Ascending aorta (tissue), 2 donors: ENCODE results near the gene ADAMTS16. TPM values are rescaled to one million over a fixed set of nuclear protein-coding genes. Genes with fewer than 3 reads are reported as not detected.

ENCODE experiments used
- DNase-seq, 2 donors: peaks; one replicate each; pipeline ENCODE4 v3.0.0-alpha.2; 2019; ENCODE audit warnings: low spot score in 2 of 2
- H3K27ac ChIP-seq, 2 donors: fragments of 200-600 bp; sonication (generic); one replicate each; pipeline ENCODE4 v1.5.1; 2016 to 2017; ENCODE audit warnings: mild to moderate bottlenecking in 1 of 2
- H3K27me3 ChIP-seq: fragments of 200-600 bp; sonication (generic); one replicate; pipeline ENCODE4 v1.5.1; 2017
- H3K36me3 ChIP-seq, 2 donors: fragments of 200-600 bp; sonication (generic); one replicate each; pipeline ENCODE4 v1.5.1; 2016
- H3K4me1 ChIP-seq, 2 donors: fragments of 200-600 bp; sonication (generic); one replicate each; pipeline ENCODE4 v1.5.1; 2016 to 2017; ENCODE audit warnings: mild to moderate bottlenecking in 1 of 2
- H3K4me3 ChIP-seq, 2 donors: fragments of 200-600 bp; sonication (generic); one replicate each; pipeline ENCODE4 v1.5.1; 2016 to 2017; ENCODE audit warnings: mild to moderate bottlenecking in 1 of 2
- H3K9me3 ChIP-seq, 2 donors: fragments of 200-600 bp; sonication (generic); one replicate each; pipeline ENCODE4 v1.5.1; 2016
- CTCF ChIP-seq, 3 experiments: fragments of 200-600 bp in 2 of 3; fragments of 450-650 bp in 1 of 3; sonication (generic) in 2 of 3; IDR thresholded peaks; one replicate each; pipeline ENCODE4 v1.5.1; 2016 to 2019; ENCODE audit warnings: antibody characterized with exemption in 3 of 3, mild to moderate bottlenecking in 1 of 3, moderate library complexity in 1 of 3
- intact Hi-C: fragments of 100-400 bp; cut with DNase I; formaldehyde crosslinking; loops from one replicate; pipeline ENCODE4 v1.15.1; 2023
- total RNA-seq: library from RNA; depleted of rRNA; stranded (reverse); fragments of >200 nt; gene quantifications from one replicate; pipeline ENCODE4 v1.1.0, GENCODE V29; 2016

Gene ADAMTS16
- total RNA-seq, 1 donor from 2014 or later: 1.6 TPM

DNA sequence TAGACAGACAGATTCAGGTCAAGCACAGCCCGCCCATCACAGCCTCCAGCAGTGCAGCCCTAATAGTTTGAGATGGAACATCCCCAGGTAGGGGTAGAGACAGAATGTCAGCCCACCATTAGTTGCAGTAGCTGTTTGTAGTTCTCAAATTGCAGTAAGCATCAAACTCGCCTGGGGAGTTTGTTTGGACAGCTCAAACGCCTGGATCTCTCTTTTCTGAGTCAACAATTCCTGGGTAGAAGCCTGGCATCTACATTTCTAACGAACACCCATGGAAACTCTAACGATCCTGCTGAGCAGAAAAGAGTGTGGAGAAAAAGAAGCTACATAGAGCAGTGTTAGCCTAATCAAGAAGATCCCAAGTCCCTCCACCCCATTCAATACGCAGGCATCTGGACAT lies 59.4 kb downstream of the ADAMTS16 start:
- no peak overlapping the region for H3K4me3 ChIP-seq
- H3K4me1 ChIP-seq: no peaks in the 10 kb centered on the region
- no peaks in the 10 kb centered on the region for H3K9me3 ChIP-seq
- no peaks in the 10 kb centered on the region for H3K27me3 ChIP-seq
- intact Hi-C loops: no loop called here
- DNase-seq: no peak
- no peaks in the 10 kb centered on the region for H3K36me3 ChIP-seq
- no peak overlapping the region for H3K27ac ChIP-seq
- TF ChIP-seq CTCF (IDR thresholded peaks at IDR 0.05): no peak

DNA sequence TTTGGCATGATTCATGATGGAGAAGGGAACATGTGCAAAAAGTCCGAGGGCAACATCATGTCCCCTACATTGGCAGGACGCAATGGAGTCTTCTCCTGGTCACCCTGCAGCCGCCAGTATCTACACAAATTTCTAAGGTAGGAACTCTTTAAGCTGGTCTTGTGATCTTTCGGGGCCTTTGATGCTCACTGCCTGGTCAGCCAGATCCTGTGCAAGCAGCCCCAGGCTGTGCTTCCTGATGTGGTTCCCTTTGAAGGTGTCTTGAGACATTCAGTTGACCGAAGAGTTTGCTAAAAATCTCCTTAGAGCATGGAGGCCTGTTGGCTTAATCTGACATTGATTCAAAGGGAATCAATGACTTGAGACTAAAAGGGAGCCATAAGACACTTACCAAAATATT lies 60.0 kb downstream of the ADAMTS16 start:
- Histone ChIP-seq H3K4me1 (no peaks in the 10 kb centered on the region), H3K9me3 (no peaks in the 10 kb centered on the region), H3K36me3 (no peaks in the 10 kb centered on the region), H3K4me3 (no peak overlapping the region), H3K27ac (no peak overlapping the region), H3K27me3 (no peaks in the 10 kb centered on the region)
- DNase-seq: no peak
- TF ChIP-seq CTCF (IDR thresholded peaks at IDR 0.05): no peak
- intact Hi-C loops: no loop called here

DNA sequence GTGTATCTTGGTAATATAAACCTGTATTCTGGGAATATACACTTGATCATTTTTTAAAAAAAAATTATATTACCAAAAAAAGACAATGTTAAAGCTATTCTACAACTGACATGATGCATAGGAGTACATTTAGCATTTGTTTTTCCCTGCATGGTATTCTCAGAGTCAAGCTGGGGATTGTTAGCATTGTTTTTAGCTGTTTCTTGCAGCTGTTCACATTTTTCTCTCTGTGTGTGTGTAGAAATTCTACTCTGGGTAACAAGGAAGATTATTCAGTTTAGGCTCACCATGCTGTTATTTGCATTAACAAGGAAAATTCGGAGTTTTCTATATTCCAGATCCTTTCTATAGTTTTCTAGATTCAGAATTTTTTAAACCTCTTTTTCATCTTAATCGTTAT lies 62.2 kb downstream of the ADAMTS16 start:
- no peaks in the 10 kb centered on the region for H3K27me3 ChIP-seq
- no peak overlapping the region for H3K4me3 ChIP-seq
- no peaks in the 10 kb centered on the region for H3K4me1 ChIP-seq
- no peaks in the 10 kb centered on the region for H3K9me3 ChIP-seq
- H3K27ac ChIP-seq: no peak overlapping the region
- intact Hi-C loops: no loop called here
- no peaks in the 10 kb centered on the region for H3K36me3 ChIP-seq
- DNase-seq: no peak
- TF ChIP-seq CTCF (IDR thresholded peaks at IDR 0.05): no peak

GRCh38 chr5:5203451-5203850 lies 63.3 kb downstream of the ADAMTS16 start:
- intact Hi-C loops: no loop called here
- no peak for DNase-seq
- H3K4me1 ChIP-seq: no peaks in the 10 kb centered on the region
- H3K9me3 ChIP-seq: no peaks in the 10 kb centered on the region
- no peaks in the 10 kb centered on the region for H3K36me3 ChIP-seq
- no peak overlapping the region for H3K4me3 ChIP-seq
- no peak overlapping the region for H3K27ac ChIP-seq
- TF ChIP-seq CTCF (IDR thresholded peaks at IDR 0.05): no peak
- no peaks in the 10 kb centered on the region for H3K27me3 ChIP-seq

- Histone ChIP-seq H3K4me1 (no peaks in the 10 kb centered on the region), H3K4me3 (no peak overlapping the region), H3K9me3 (no peaks in the 10 kb centered on the region), H3K27ac (no peak overlapping the region), H3K27me3 (no peaks in the 10 kb centered on the region), H3K36me3 (no peaks in the 10 kb centered on the region)
- intact Hi-C loops: no loop called here
- no peak for DNase-seq
- TF ChIP-seq CTCF (IDR thresholded peaks at IDR 0.05): no peak
Observed at GRCh38 chr5:5207828-5208227, 67.7 kb downstream of the ADAMTS16 start.

DNA sequence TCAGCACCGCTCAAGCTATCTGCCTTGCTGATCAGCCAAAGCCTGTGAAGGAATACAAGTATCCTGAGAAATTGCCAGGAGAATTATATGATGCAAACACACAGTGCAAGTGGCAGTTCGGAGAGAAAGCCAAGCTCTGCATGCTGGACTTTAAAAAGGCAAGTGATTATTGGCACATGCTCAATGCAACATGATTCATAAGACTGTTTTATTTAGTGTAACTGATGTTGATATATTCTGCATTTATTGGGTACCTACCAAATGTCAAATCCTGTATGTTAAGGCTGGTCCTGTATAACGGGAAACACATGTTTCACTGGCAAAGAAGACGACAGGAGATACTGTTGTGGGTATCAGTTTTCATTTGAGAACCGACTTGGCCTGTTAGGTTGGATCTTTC lies 69.0 kb downstream of the ADAMTS16 start:
- DNase-seq: no peak
- intact Hi-C loops: no loop called here
- no peak for TF ChIP-seq CTCF (IDR thresholded peaks at IDR 0.05)
- no peaks in the 10 kb centered on the region for H3K4me1 ChIP-seq
- no peaks in the 10 kb centered on the region for H3K36me3 ChIP-seq
- no peak overlapping the region for H3K27ac ChIP-seq
- no peak overlapping the region for H3K4me3 ChIP-seq
- no peaks in the 10 kb centered on the region for H3K9me3 ChIP-seq
- H3K27me3 ChIP-seq: no peaks in the 10 kb centered on the region
